AG09309 (cell line): ENCODE data around the gene GTF3C1.

Source experiments
- DNase-seq: peaks from one replicate; pipeline ENCODE4 v3.0.0-alpha.2; 2010; ENCODE audit warnings: low read depth
- H3K4me3 ChIP-seq: 2 replicates; pipeline ENCODE4 v1.5.1; 2011; ENCODE audit warnings: mild to moderate bottlenecking, low read depth, low read length, moderate library complexity; ENCODE audit not compliant: control insufficient read depth
- CTCF ChIP-seq: IDR thresholded peaks from 2 replicates; pipeline ENCODE4 v1.5.1; 2011; ENCODE audit warnings: mild to moderate bottlenecking, low read depth, low read length, inconsistent platforms; ENCODE audit not compliant: insufficient read depth, control insufficient read depth; ENCODE audit errors: missing control alignments

GTF3C1 gene

DNA sequence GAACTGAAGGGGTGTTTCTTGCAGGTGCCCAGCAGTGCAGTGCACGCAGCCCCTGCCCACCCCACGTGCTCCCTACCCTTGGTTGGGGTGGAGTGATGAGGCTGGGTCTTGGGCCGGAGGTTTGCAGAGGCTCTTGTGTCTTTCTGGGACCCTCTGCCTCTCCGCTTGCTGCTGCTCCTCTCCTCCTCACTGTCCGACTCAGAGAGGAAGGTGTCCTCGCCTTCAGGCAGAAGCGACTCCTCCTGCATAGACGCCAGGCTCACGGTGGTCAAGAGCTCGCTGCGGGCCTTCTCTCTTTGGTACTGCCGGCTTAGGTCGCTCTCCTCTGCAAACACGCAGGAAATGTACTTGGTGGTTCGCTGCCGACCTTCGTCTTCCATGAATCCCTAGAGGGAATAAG lies 42.9 kb downstream of the GTF3C1 start:
- TF ChIP-seq CTCF, result no peak
- H3K4me3 ChIP-seq, result no peak overlapping the region
- no peak for DNase-seq

DNA sequence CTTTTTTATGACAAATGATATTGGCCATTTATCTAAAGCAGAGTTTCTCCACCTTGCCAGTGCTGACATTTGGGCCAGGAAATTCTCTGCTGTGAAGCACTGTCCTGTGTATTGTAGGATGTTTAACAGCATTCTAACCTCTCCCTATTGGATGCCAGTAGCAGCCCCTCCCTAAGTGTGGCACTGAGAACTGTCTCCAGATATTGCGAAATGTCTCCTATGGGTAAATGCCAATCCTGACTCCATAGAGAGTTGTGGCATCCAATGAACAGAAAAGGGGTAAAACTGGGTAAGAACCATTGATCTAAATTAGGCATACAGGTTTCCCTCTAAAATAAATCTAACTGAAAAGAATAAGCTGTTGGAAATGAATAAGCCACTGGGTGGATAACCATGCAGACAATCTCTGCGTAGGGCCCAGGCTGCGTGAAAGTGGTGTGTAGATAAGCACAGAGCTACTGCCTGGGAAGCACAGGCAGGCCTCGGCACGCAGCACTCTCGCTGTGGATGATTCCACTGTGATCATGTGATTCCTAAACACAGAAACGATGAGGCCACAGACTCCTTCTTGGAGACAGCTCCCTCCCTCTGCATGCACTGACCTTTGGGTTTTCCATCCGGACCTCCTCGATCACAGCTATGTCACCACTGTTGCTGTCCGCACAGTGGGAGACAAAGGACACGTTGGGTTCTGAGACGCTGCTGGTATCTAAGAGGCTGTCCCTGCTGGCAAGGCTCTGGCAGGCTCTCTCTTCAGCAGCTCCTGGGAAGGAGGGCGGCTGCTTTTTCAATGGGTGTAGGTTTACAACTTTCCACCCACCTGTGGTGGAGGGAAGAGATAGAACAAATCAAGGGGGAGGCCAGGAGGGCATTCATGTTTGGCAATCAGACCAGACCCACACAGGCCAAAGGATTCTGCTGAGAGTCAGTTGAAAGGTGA lies 44.1 kb downstream of the GTF3C1 start:
- no peak for DNase-seq
- H3K4me3 ChIP-seq, result no peak overlapping the region
- no peak for TF ChIP-seq CTCF

DNA sequence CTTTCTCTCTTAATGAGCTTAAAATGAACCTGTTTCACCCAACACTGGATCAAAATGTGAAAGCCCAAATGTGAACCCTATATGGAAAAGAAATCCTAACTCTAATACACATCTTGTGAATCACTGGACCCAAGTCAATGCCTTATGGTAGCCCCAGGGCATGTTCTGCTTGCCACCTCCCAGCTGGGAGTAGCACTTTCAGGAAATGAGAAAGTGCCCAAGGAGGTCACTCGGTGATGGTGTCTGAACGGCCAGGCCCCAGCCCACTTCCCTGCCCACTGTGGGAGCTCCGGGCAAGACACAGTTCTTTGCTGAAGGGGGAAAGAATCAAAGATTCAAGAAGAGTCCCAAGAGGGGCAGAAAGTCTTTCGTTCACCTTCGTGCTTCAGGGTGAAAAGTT lies 46.1 kb downstream of the GTF3C1 start:
- DNase-seq, result no peak
- no peak overlapping the region for H3K4me3 ChIP-seq
- no peak for TF ChIP-seq CTCF

DNA sequence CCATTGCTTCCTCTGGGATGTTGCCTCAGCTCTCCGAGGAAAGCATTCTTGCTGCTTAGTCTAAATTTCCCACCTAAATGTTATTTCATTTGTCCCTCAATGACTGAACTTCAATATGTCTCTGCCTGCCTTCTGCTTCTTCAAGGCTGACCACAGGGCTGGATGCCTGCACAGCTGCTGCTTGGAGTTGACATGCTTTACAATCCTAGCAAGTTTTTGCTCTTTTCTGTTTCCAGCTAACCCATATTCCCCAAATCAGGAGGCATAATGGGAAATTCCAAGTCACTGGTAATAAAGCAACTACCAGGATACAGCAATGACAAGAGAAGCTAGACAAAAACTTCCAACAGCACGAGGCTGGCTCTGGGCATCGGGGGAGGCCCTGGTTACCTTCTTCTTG lies 48.9 kb downstream of the GTF3C1 start:
- H3K4me3 ChIP-seq, result no peak overlapping the region
- TF ChIP-seq CTCF, result no peak
- DNase-seq, result no peak

- no peak for DNase-seq
- TF ChIP-seq CTCF, result no peak
- no peak overlapping the region for H3K4me3 ChIP-seq
Measured at GRCh38 chr16:27499659-27500055, 50.1 kb downstream of the GTF3C1 start.

DNA sequence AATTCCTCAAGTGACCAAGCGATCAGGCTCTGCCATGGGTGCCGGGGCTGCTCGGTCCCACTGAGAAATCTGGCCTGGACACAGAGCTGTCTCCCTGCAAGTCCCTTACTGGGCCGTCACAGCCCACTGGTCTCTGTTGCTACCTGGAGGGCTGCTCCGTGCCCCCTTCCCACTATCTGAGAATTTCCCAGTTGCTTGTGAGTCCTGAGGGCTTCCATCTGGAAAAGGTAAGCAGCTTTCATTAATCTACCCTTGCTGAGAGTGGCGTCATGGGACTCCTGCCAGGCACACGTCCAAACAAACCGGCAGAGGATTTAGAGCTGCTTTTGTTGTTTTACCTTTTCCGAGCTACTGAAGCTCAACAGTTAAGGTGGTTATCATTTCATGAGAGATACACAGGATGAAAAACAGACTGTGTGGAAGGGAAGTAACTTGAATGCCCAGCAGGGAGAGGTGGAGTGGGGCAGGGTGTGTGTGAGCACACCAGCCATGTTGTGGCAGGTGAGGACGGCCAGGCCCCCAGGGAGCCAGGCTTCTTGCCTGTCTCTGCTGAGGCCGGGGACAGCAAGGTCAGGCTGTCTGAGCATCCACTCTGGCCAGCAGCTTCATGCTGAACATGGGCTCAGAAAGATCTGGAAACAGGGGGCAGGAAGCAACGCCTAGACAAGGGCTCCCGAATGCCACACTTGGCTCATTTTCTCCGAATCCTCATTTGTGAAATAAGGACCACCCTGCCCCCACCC lies 50.6 kb downstream of the GTF3C1 start:
- H3K4me3 ChIP-seq, result no peak overlapping the region
- no peak for DNase-seq
- no peak for TF ChIP-seq CTCF
